GM06990 (cell line): ENCODE measurements around the gene RERE.

Experiments
- DNase-seq: peaks from one replicate; pipeline ENCODE4 v3.0.0-alpha.2; 2011; ENCODE audit not compliant: insufficient read length; ENCODE audit errors: extremely low read depth
- H3K27me3 ChIP-seq: replicated peaks from 2 replicates; pipeline ENCODE4 v1.6.0; 2011; ENCODE audit warnings: low read length; ENCODE audit not compliant: control insufficient read depth, insufficient read depth
- H3K36me3 ChIP-seq: 2 replicates; pipeline ENCODE4 v1.5.1; 2011; ENCODE audit warnings: low read length; ENCODE audit not compliant: control insufficient read depth, insufficient read depth
- H3K4me3 ChIP-seq: replicated peaks from 2 replicates; pipeline ENCODE4 v1.5.1; 2011; ENCODE audit warnings: low read depth, mild to moderate bottlenecking, control low read depth, low read length
- CTCF ChIP-seq: IDR thresholded peaks from 2 replicates; pipeline ENCODE4 v1.5.1; 2011; ENCODE audit warnings: low read length, control low read depth, mild to moderate bottlenecking, inconsistent platforms; ENCODE audit not compliant: insufficient read depth, poor library complexity, severe bottlenecking

Gene RERE

GRCh38 chr1:8809342-8809736 is 8.1 kb downstream of the RERE start:
- DNase-seq, result no peak
- Histone ChIP-seq H3K27me3 (no peaks in the 10 kb centered on the region), H3K36me3 (no peaks in the 10 kb centered on the region), H3K4me3 (no peak overlapping the region)
- no peak for TF ChIP-seq CTCF

GRCh38 chr1:8807004-8807403 is 10.4 kb downstream of the RERE start:
- Histone ChIP-seq H3K36me3 (no peaks in the 10 kb centered on the region), H3K27me3 (no peaks in the 10 kb centered on the region), H3K4me3 (no peak overlapping the region)
- DNase-seq, result no peak
- TF ChIP-seq CTCF, result no peak

GRCh38 chr1:8800416-8800815 is 17.0 kb downstream of the RERE start:
- DNase-seq, result no peak
- Histone ChIP-seq H3K4me3 (no peak overlapping the region), H3K36me3 (no peaks in the 10 kb centered on the region), H3K27me3 (no peaks in the 10 kb centered on the region)
- TF ChIP-seq CTCF, result no peak

GRCh38 chr1:8797216-8797615 is 20.2 kb downstream of the RERE start:
- no peak for TF ChIP-seq CTCF
- Histone ChIP-seq H3K36me3 (no peaks in the 10 kb centered on the region), H3K4me3 (no peak overlapping the region), H3K27me3 (no peaks in the 10 kb centered on the region)
- no peak for DNase-seq

GRCh38 chr1:8796812-8797211 is 20.6 kb downstream of the RERE start:
- no peak for TF ChIP-seq CTCF
- H3K36me3 ChIP-seq, result no peaks in the 10 kb centered on the region
- no peak for DNase-seq
- H3K27me3 ChIP-seq, result no peaks in the 10 kb centered on the region
- H3K4me3 ChIP-seq, result no peak overlapping the region

- DNase-seq, result no peak
- no peak overlapping the region for H3K4me3 ChIP-seq
These were observed 22.8 kb downstream of the RERE start for GRCh38 chr1:8794605-8795004.

More at GRCh38 chr1:8794605-8795004, 22.8 kb downstream of the RERE start:
- Histone ChIP-seq H3K36me3 (no peaks in the 10 kb centered on the region; the same call in 1 of the 2 replicates), H3K27me3 (no peaks in the 10 kb centered on the region)
- no peak for TF ChIP-seq CTCF
